Left hindlimb (tissue), 1 donor: Measurements from ENCODE around the gene SEPHS2.
A peak's percentile ranks its signal among the peaks of the same experiment; 100 is the strongest.
"Not testable (repeated sequence)": the region's sequence is repeated elsewhere in the genome, so short reads cannot be mapped to it uniquely, and the experiment has no call there.

ENCODE experiments used
- DNase-seq: peaks from one replicate; pipeline ENCODE4 v3.0.0-alpha.2; 2018

SEPHS2 gene

GRCh38 chr16:30461426-30461825 is 15.8 kb upstream of the SEPHS2 start:
- DNase-seq, result not testable (repeated sequence)

DNA sequence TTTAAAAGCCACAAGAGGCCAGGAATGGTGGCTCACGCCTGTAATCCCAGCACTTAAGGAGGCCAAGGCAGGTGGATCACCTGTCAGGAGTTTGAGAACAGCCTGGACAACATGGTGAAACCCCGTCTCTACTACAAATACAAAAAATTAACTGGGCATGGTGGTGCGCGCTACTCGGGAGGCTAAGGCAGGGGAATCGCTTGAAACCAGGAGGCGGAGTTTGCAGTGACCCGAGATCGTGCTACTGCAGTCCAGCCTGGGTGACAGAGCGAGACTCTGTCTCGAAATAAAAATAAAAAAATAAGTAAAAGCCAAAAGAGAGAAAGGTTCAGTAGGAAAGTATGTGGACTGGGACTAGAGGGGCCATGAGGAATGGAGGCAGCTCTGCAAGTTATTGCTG is 13.8 kb upstream of the SEPHS2 start:
- DNase-seq, result no peak

- no peak for DNase-seq
These were observed 13.1 kb upstream of the SEPHS2 start for GRCh38 chr16:30458561-30459394.

DNA sequence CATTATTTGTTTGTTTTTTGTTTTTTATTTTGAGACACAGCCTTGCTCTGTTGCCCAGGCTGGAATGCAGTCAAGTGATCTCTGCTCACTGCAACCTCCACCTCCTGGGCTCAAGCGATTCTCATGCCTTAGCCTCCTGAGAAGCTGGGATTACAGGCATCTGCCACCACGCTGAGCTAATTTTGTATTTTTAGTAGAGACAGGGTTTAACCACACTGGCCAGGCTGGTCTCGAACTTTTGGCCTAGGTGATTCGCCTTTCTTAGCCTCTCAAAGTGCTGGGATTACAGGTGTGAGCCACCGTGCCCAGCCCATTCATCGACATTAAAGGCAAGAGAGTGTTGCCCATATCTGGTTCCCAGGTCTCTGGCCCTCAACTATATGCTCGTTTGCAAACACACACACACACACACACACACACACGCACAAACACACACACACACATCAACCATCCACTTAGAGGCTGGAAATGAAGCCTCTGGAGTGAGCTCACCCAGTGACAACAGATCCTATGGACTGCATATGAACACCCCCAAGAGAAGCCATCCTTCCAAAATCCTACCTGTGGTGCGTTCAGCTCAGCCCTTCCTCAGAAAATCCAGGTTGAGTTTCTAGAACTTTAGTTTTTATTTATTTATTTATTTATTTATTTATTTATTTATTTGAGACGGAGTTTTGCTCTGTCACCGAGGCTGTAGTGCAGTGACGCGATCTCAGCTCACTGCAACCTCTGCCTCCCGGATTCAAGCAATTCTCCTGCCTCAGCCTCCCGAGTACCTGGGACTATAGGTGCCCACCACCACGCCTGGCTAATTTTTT is 12.3 kb upstream of the SEPHS2 start:
- no peak for DNase-seq

DNA sequence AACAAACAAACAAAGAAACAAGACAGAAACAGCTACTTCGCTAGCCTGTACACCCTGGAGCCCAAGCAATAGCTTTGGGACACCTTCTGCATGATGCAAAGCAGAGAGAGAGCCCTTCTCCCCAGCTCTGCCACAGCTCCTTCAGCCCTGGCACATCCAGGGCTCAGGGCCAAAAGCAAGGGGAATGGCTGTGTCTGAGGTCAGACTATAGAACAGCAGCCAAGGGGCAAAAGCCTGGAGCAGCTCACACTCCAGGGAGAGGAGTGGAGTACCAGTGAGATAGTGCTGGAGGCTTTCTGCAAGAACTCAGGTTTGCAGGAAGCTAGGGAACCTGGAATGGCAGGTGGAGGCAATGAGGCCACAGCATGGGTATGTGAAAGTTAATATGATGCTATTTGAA is 11.6 kb upstream of the SEPHS2 start:
- no peak for DNase-seq

DNA sequence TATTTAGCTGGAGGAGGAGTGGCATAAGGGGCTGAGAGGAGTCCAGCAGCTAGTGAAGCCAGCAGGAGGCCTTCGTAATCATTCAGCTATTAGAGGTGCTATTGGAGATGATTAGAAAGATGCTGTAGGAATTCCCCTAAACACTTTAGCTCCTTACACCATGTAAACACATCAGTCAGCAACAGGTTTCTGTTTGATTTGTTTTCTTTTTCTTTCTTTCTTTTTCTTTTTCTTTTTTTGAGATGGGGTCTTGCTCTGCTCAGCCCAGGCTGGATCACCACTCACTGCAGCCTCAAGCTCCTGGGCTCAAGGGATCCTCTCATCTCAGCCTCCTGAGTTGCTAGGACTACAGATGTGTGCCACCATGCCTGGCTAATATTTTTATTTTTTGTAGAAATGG is 10.6 kb upstream of the SEPHS2 start:
- no peak for DNase-seq

DNA sequence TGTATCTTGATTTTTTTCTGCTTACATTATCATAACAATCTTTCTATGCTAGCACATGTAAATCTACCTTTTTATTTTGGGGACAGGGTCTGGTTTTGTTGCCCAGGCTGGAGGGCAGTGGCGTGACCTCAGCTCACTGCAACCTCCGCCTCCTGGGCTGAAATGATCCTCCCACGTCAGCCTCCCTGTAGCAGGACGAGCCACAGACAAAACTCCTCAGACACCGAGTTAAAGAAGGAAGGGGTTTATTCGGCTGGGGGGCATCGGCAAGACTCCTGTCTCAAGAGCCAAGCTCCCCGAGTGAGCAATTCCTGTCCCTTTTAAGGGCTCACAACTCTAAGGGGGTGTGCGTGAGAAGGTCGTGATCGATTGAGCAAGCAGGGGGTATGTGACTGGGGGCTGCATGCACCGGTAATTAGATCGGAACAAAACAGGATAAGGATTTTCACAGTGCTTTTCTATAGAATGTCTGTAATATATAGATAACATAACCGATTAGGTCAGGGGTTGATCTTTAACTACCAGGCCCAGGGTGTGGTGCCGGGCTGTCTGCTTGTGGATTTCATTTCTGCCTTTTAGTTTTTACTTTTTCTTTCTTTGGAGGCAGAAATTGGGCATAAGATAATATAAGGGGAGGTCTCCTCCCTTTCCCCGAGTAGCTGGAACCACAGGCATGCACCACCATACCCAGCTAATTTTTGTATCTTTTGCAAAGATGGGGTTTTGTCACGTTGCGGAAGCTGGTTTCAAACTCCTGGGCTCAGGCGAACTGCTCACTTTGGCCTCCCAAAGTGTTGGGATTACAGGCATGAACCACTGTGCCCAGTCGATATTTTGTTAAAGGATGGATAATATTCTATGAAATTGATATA is 7.3 kb upstream of the SEPHS2 start:
- not testable (repeated sequence) for DNase-seq

DNA sequence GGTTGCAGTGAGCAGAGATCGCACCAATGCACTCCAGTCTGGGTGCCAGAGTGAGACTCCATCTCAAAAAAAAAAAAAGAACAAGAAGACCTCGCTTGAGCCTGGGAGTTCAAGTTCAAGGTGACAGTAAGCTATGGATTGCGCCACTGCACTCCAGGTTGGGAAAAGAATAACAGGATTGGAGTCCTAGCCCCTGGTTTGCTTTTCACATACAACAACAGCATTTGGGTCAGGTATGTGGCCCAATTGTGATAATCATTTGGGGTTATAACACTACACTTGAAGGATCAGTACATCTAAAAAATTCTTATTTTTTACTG is 3.4 kb upstream of the SEPHS2 start:
- DNase-seq, result no peak

DNA sequence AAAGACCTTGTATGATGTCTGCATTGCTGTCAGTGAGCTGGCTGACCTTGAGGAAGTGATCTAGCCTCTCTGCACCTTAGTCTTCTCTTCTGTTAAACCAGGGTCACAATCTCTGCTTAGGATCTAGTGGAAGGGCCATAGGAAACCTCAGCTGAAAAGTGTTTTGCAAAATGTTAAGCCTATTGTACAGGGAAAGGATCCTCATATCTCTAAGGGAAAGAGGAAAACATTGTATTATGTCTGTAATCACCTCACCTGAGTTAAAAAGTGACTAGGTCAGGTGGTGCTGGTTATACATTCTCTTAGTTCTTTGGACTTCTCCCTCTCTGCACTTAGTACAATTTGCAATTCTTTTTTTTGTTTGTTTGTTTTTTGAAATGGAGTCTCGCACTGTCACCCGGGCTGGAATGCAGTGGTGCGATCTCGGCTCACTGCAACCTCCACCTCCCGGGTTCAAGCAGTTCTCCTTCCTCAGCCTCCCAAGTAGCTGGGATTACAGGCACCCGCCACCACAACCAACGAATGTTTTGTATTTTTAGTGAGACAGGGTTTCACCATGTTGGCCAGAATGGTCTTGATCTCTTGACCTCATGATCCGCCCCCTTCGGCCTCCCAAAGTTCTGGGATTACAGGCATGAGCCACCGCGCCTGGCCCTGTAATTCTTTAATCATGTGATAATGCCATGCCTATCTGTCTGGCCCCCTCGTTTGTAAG is 2.0 kb upstream of the SEPHS2 start:
- DNase-seq, result no peak

DNA sequence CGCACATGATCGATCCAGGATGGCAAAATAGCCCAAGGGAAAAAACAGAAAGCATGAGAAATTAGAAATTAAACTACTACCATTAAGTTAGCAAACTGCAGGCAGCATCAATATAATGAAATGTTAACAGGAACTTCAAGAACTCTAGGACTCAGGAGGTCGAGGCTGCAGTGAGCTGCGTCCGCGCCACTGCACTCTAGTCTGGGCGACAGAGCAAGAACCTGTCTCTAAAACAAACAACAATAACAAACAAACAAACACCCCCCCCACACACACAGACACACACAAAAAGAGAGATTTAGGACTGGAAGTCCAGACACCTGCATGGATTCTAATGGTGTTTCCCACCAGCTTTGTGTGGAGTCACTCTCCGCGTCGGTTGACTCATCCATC is 525 bp upstream of the SEPHS2 start:
- DNase-seq, result no peak

GRCh38 chr16:30445149-30445407 is 596 bp downstream of the SEPHS2 start:
- no peak for DNase-seq

GRCh38 chr16:30444231-30445148 is 1.2 kb downstream of the SEPHS2 start:
- no peak for DNase-seq

DNA sequence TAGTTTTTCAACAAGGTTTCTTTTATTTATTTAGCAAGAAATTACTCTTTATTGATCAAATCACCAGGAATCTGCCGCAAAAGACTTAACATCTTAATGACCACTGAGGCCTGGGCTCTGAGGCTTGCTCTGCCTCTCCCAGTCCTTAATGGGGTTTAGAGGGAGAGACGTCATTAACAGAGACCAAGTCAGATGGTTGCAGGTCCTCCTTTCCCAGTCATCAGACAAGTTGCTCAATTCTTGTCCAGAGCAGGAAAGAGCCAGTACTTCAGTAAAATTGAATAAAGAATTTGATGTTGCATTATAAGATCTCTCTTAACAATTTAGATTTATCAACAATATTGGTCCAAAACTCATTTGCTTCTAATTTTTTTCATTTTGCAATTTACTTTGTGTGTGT is 2.0 kb downstream of the SEPHS2 start:
- no peak for DNase-seq

GRCh38 chr16:30439720-30440348 is 5.8 kb downstream of the SEPHS2 start:
- DNase-seq, result no peak

DNA sequence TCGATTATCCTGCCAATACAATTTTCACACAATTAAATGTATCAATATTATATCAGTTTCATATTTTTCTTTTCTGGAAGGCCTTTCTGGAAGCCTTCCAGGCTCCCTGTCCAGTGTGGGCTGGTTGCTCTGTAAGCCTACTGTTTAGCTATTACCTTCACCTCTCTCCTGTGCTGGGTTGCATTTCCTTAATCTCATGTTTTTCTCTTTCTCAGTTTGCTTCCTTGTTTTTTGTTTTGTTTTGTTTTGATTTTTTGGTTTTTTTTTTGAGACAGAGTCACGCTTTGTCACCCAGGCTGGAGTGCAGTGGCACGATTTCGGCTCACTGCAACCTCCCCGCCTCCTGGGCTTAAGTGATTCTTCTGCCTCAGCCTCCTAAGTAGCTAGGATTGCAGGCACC is 6.8 kb downstream of the SEPHS2 start:
- DNase-seq, result no peak

- DNase-seq, result no peak
These were observed 8.1 kb downstream of the SEPHS2 start for GRCh38 chr16:30437511-30438046.

DNA sequence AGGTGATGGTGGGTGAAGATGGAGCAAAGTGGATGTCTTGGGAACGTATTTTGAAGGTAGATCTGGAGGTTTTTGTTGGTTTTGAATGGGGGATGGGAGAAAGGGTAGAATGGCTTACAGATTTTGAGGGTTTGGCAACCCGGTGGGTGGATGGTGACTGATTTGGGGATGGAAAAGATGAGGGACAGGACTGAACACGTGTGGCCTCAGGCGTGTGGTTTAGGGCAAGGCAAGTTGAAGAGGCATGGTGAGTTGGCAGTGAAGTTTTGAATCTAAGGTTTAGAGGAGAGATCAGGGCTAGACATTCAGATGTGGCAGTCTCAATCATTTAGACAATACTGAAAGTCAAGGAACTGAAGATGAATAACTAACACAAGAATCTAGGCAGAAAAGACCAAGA is 10.8 kb downstream of the SEPHS2 start:
- no peak for DNase-seq

- no peak for DNase-seq
These were observed 15.2 kb downstream of the SEPHS2 start for GRCh38 chr16:30430428-30430970.

- peak; percentile 95 for DNase-seq
These were observed 15.8 kb downstream of the SEPHS2 start, which contains the start of gene DCTPP1 for GRCh38 chr16:30429678-30430427. DCTPP1 (minus strand) TSS chr16:30430030; CDS start chr16:30429980, 50 bp downstream.

- no peak for DNase-seq
These were observed 16.3 kb downstream of the SEPHS2 start for GRCh38 chr16:30429418-30429677.
